ENCODE results near the gene CTNNBL1.

GRCh38 chr20:37907677-37908401, 214.0 kb downstream of the CTNNBL1 start:
- TF ChIP-seq POLR2AphosphoS5 (IDR thresholded peaks at IDR 0.05) (no peak), POLR2A (IDR thresholded peaks at IDR 0.05) (no peak), EP300 (IDR thresholded peaks at IDR 0.05) (no peak)

All from stomach (tissue), 4 donors.